HG03045 (cell line): Measurements from ENCODE around the gene SIPA1L3.

ENCODE experiments used
- ATAC-seq: cut with Tn5 transposase; IDR thresholded peaks from one replicate; pipeline ENCODE4 v1.9.1; 2021; ENCODE audit warnings: mild to moderate bottlenecking, moderate library complexity; ENCODE audit not compliant: unreplicated experiment

The SIPA1L3 gene

GRCh38 chr19:37943480-37943879 is 36.5 kb downstream of the SIPA1L3 start:
- no peak for ATAC-seq

GRCh38 chr19:37946132-37946531 is 39.1 kb downstream of the SIPA1L3 start:
- no peak for ATAC-seq

GRCh38 chr19:37947778-37948177 is 40.8 kb downstream of the SIPA1L3 start:
- no peak for ATAC-seq

- ATAC-seq, result no peak
Observed at GRCh38 chr19:37948362-37948761, 41.4 kb downstream of the SIPA1L3 start.

- no peak for ATAC-seq
Observed at GRCh38 chr19:37950471-37951175, 43.6 kb downstream of the SIPA1L3 start.

- ATAC-seq, result no peak
Observed at GRCh38 chr19:37951816-37952210, 44.8 kb downstream of the SIPA1L3 start.

GRCh38 chr19:37953171-37953917 is 46.3 kb downstream of the SIPA1L3 start:
- no peak for ATAC-seq

GRCh38 chr19:37953918-37954303 is 46.9 kb downstream of the SIPA1L3 start:
- no peak for ATAC-seq

- ATAC-seq, result no peak
Observed at GRCh38 chr19:37954421-37954874, 47.4 kb downstream of the SIPA1L3 start.

GRCh38 chr19:37955986-37956385 is 49.0 kb downstream of the SIPA1L3 start:
- ATAC-seq, result no peak

- no peak for ATAC-seq
Observed at GRCh38 chr19:37957176-37957575, 50.2 kb downstream of the SIPA1L3 start.

- no peak for ATAC-seq
Observed at GRCh38 chr19:37959665-37960114, 52.7 kb downstream of the SIPA1L3 start.

GRCh38 chr19:37961198-37961597 is 54.2 kb downstream of the SIPA1L3 start:
- ATAC-seq, result no peak

GRCh38 chr19:37963190-37963936 is 56.4 kb downstream of the SIPA1L3 start:
- no peak for ATAC-seq

- no peak for ATAC-seq
Observed at GRCh38 chr19:37964109-37964508, 57.1 kb downstream of the SIPA1L3 start.

- ATAC-seq, result no peak
Observed at GRCh38 chr19:37966211-37966661, 59.2 kb downstream of the SIPA1L3 start.

GRCh38 chr19:37966662-37967231 is 59.7 kb downstream of the SIPA1L3 start:
- ATAC-seq, result no peak

- no peak for ATAC-seq
Observed at GRCh38 chr19:37969695-37970094, 62.7 kb downstream of the SIPA1L3 start.

GRCh38 chr19:37970699-37971098 is 63.7 kb downstream of the SIPA1L3 start:
- no peak for ATAC-seq

GRCh38 chr19:37972803-37973202 is 65.8 kb downstream of the SIPA1L3 start:
- ATAC-seq, result no peak

- no peak for ATAC-seq
Observed at GRCh38 chr19:37973666-37974065, 66.7 kb downstream of the SIPA1L3 start.
